Activated naive CD4-positive, alpha-beta T cell treated with anti-CD3 and anti-CD28 coated beads, Interleukin-2, amount 50 U/mL, for 24 hours (primary cell): ENCODE measurements around the gene ZBTB7B.
A peak's percentile ranks its signal among the peaks of the same experiment; 100 is the strongest.

Experiments
- H3K27ac Mint-ChIP-seq: one replicate; pipeline ENCODE4 v1.8.0; 2021; ENCODE audit warnings: mild to moderate bottlenecking, mixed read lengths
- H3K27me3 Mint-ChIP-seq: one replicate; pipeline ENCODE4 v1.8.0; 2021; ENCODE audit warnings: mixed read lengths
- H3K36me3 Mint-ChIP-seq: one replicate; pipeline ENCODE4 v1.8.0; 2021; ENCODE audit warnings: mixed read lengths
- H3K4me1 Mint-ChIP-seq: one replicate; pipeline ENCODE4 v1.8.0; 2021; ENCODE audit warnings: mixed read lengths
- H3K4me3 Mint-ChIP-seq: one replicate; pipeline ENCODE4 v1.8.0; 2021; ENCODE audit warnings: mild to moderate bottlenecking, mixed read lengths
- H3K9me3 Mint-ChIP-seq: one replicate; pipeline ENCODE4 v1.8.0; 2021; ENCODE audit warnings: mixed read lengths

The ZBTB7B gene

GRCh38 chr1:155043301-155043702, 40.7 kb downstream of the ZBTB7B start:
- peaks cover 5% of the 10 kb centered on the region for H3K4me1 Mint-ChIP-seq
- no peak overlapping the region for H3K4me3 Mint-ChIP-seq
- H3K27me3 Mint-ChIP-seq: no peaks in the 10 kb centered on the region
- no peaks in the 10 kb centered on the region for H3K36me3 Mint-ChIP-seq
- no peak overlapping the region for H3K27ac Mint-ChIP-seq
- H3K9me3 Mint-ChIP-seq: no peaks in the 10 kb centered on the region

DNA sequence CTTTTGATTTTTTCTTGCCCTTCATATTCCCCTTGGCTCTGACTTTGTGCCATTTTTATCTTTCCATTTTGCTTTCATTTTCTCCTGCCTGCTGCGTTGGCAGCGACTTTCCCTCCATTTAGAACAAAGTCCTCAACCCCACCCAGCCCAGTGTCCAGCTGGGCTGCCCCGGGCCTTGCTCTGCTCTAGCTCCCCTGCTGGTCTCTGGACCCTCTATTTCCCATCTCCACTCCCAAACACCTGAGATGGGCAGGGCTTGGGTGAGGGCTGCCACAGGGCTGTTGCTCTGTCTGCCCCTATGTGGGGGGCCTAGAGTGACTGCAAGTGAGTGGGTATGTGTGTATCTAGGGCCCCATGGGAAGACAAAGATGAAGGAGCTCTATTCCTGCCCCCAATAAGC, 41.2 kb downstream of the ZBTB7B start:
- no peak overlapping the region for H3K4me3 Mint-ChIP-seq
- H3K9me3 Mint-ChIP-seq: no peaks in the 10 kb centered on the region
- peaks cover 5% of the 10 kb centered on the region for H3K4me1 Mint-ChIP-seq
- peak overlapping the region; percentile 8 for H3K27ac Mint-ChIP-seq
- no peaks in the 10 kb centered on the region for H3K36me3 Mint-ChIP-seq
- no peaks in the 10 kb centered on the region for H3K27me3 Mint-ChIP-seq

GRCh38 chr1:155044365-155044764, 41.8 kb downstream of the ZBTB7B start:
- Mint-ChIP-seq H3K27me3 (no peaks in the 10 kb centered on the region), H3K4me1 (peaks cover 5% of the 10 kb centered on the region), H3K27ac (no peak overlapping the region), H3K36me3 (no peaks in the 10 kb centered on the region), H3K4me3 (no peak overlapping the region), H3K9me3 (no peaks in the 10 kb centered on the region)

DNA sequence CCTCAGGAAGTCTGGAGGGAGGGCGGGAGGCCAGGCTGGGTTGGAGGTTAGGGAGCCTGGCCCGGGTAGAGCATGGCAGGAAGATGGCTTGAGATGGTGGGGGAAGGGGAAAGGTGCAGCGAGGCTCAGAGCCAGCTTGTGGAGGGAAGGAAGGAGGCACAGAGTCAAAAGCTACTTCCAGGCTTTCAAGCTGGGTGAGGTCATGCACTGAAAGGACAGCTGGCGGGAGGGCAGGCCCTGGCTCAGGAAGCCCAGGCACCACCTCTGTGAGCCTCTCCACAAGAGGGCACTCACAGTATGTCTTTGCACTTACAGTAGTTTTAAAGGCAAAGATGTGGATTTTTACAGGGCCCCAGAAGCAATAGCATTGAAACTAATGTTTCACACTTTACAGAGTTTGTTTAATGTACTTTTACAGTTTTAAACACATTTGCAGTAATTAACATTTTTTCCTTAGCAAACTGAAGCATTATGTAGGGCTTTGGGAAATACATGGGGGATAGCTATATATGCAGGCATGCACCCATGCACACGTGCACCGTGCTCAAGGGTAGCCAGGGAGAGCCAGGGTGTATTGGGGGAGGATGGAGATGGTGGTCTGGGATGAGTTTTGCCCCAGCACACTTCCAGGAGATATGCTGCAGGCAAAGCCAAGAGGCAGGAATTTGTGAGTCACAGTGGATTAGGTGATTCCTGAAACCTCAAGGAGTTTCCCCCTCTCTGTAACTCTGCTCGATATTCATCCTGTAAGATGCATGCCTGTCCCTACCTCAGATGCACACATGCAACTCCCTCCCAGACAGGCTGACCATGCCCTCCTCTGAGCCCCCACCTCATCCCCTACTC, 42.4 kb downstream of the ZBTB7B start:
- no peak overlapping the region for H3K27ac Mint-ChIP-seq
- H3K27me3 Mint-ChIP-seq: no peaks in the 10 kb centered on the region
- H3K4me3 Mint-ChIP-seq: no peak overlapping the region

GRCh38 chr1:155048449-155049334, 46.1 kb downstream of the ZBTB7B start:
- H3K36me3 Mint-ChIP-seq: no peaks in the 10 kb centered on the region
- H3K4me3 Mint-ChIP-seq: no peak overlapping the region

More for the DNA sequence above, 42.4 kb downstream of the ZBTB7B start:
- Mint-ChIP-seq H3K36me3 (no peaks in the 10 kb centered on the region), H3K9me3 (no peaks in the 10 kb centered on the region), H3K4me1 (peaks cover 11% of the 10 kb centered on the region)

DNA sequence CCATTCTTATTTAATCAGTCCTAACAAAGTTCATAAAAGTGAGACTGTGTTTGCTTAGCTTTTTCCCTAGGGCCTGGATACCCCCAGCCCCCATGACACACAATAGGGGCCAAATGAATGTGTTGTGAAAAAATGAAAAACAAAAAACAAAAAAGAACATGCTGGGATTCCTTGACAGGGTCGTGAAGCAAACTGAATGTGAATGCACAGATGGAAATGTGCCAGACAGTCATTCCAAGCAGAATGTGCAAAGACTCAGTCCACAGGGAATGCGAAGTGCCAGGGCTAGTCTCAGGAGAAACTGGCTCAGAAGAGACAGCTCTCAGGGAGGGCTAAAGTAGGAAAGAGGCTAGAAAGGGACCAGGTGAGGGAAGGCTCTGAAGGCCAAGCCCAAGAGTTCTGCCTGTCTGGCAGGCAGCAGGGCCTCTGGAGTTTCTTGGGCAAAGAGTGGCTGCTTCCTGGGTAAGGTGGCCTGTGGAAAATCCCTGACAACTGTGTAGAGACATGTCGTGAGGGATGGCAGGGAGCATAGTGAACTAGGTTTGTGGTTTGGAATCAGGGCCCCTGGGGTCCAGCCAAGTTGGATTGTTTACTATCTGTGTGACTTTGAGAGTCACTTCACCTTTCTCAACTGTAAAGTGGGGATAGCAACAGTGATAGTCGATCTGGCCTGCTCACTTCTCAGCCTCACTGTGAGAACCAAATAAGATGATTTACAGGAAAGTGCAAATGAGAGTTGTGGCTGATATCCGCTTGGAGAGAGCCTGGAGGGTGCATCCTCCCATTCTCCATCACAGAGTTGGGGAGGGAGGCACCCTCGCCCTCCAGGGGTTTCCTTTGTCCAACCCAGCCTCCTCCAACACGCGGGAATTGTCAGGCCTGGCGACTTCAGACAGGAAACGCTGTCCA, 47.3 kb downstream of the ZBTB7B start:
- peak overlapping the region; percentile 86 for H3K4me3 Mint-ChIP-seq
- peaks cover 27% of the 10 kb centered on the region for H3K4me1 Mint-ChIP-seq
- no peaks in the 10 kb centered on the region for H3K36me3 Mint-ChIP-seq
- no peaks in the 10 kb centered on the region for H3K27me3 Mint-ChIP-seq
- peak overlapping the region; percentile 46 for H3K27ac Mint-ChIP-seq
- no peaks in the 10 kb centered on the region for H3K9me3 Mint-ChIP-seq

More at GRCh38 chr1:155048449-155049334, 46.1 kb downstream of the ZBTB7B start:
- Mint-ChIP-seq H3K9me3 (no peaks in the 10 kb centered on the region), H3K4me1 (peaks cover 29% of the 10 kb centered on the region), H3K27ac (no peak overlapping the region), H3K27me3 (no peaks in the 10 kb centered on the region)

GRCh38 chr1:155050560-155051341, 48.1 kb downstream of the ZBTB7B start, which contains the start of gene ADAM15:
ADAM15 (plus strand) TSS chr1:155051316; CDS start chr1:155051387, 71 bp downstream.
- H3K27me3 Mint-ChIP-seq: no peaks in the 10 kb centered on the region
- peaks cover 24% of the 10 kb centered on the region for H3K4me1 Mint-ChIP-seq
- H3K9me3 Mint-ChIP-seq: no peaks in the 10 kb centered on the region
- H3K4me3 Mint-ChIP-seq: peak within 1 kb of the TSS; percentile 87
- H3K36me3 Mint-ChIP-seq: no peaks in the 10 kb centered on the region
- peak within 1 kb of the TSS; percentile 84 for H3K27ac Mint-ChIP-seq

GRCh38 chr1:155051342-155051776, 48.8 kb downstream of the ZBTB7B start:
- H3K36me3 Mint-ChIP-seq: no peaks in the 10 kb centered on the region
- H3K27ac Mint-ChIP-seq: no peak overlapping the region

GRCh38 chr1:155051777-155052398, 49.3 kb downstream of the ZBTB7B start:
- H3K4me1 Mint-ChIP-seq: peaks cover 24% of the 10 kb centered on the region
- no peaks in the 10 kb centered on the region for H3K27me3 Mint-ChIP-seq
- no peaks in the 10 kb centered on the region for H3K36me3 Mint-ChIP-seq
- peak overlapping the region; percentile 87 for H3K4me3 Mint-ChIP-seq
- H3K27ac Mint-ChIP-seq: no peak overlapping the region
- H3K9me3 Mint-ChIP-seq: no peaks in the 10 kb centered on the region

More at GRCh38 chr1:155051342-155051776, 48.8 kb downstream of the ZBTB7B start:
- H3K9me3 Mint-ChIP-seq: no peaks in the 10 kb centered on the region
- no peaks in the 10 kb centered on the region for H3K27me3 Mint-ChIP-seq
- peak overlapping the region; percentile 87 for H3K4me3 Mint-ChIP-seq
- peaks cover 24% of the 10 kb centered on the region for H3K4me1 Mint-ChIP-seq

- Mint-ChIP-seq H3K27me3 (no peaks in the 10 kb centered on the region), H3K9me3 (no peaks in the 10 kb centered on the region), H3K27ac (no peak overlapping the region), H3K4me1 (peaks cover 24% of the 10 kb centered on the region), H3K4me3 (peak overlapping the region; percentile 87), H3K36me3 (peaks cover 1% of the 10 kb centered on the region)
Observed at GRCh38 chr1:155052439-155053395, 50.1 kb downstream of the ZBTB7B start.

- no peaks in the 10 kb centered on the region for H3K27me3 Mint-ChIP-seq
- H3K4me3 Mint-ChIP-seq: peak overlapping the region; percentile 23
- H3K36me3 Mint-ChIP-seq: peaks cover 1% of the 10 kb centered on the region
- H3K4me1 Mint-ChIP-seq: peaks cover 24% of the 10 kb centered on the region
- no peaks in the 10 kb centered on the region for H3K9me3 Mint-ChIP-seq
- H3K27ac Mint-ChIP-seq: no peak overlapping the region
Observed at GRCh38 chr1:155053531-155054105, 51.0 kb downstream of the ZBTB7B start.

GRCh38 chr1:155057104-155057503, 54.5 kb downstream of the ZBTB7B start:
- Mint-ChIP-seq H3K4me1 (peaks cover 20% of the 10 kb centered on the region), H3K27ac (no peak overlapping the region), H3K36me3 (peaks cover 1% of the 10 kb centered on the region), H3K9me3 (no peaks in the 10 kb centered on the region), H3K27me3 (no peaks in the 10 kb centered on the region), H3K4me3 (no peak overlapping the region)

- peaks cover 19% of the 10 kb centered on the region for H3K4me1 Mint-ChIP-seq
- H3K36me3 Mint-ChIP-seq: peaks cover 1% of the 10 kb centered on the region
- H3K9me3 Mint-ChIP-seq: no peaks in the 10 kb centered on the region
- no peaks in the 10 kb centered on the region for H3K27me3 Mint-ChIP-seq
- H3K27ac Mint-ChIP-seq: no peak overlapping the region
- no peak overlapping the region for H3K4me3 Mint-ChIP-seq
Observed at GRCh38 chr1:155057788-155058211, 55.2 kb downstream of the ZBTB7B start.
